NCI-H69 (cell line): Measurements from ENCODE around the gene SGTA.
A peak's percentile ranks its signal among the peaks of the same experiment; 100 is the strongest.
"Not testable (repeated sequence)": the region's sequence is repeated elsewhere in the genome, so short reads cannot be mapped to it uniquely, and the experiment has no call there.

ENCODE experiments used
- DNase-seq: peaks from one replicate; lab custom pipeline; 2025; lab: John Stamatoyannopoulos, UW

The SGTA gene

GRCh38 chr19:2793126-2793525, 10.1 kb upstream of the SGTA start:
- DNase-seq = no peak

DNA sequence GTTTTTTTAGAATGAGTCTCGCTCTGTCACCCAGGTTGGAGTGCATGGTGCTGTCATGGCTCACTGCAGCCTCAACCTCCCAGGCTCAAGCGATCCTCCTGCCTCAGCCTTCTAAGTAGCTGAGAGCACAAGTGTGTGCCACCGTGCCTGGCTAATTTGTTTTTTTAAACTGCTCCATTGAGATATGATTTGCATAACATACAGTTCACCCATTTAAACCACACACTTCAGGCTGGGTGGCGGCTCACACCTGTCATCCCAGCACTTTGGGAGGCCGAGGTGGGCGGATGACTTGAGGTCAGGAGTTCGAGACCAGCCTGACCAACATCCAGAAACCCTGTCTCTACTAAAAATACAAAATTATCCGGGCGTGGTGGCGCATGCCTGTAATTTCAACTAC, 9.6 kb upstream of the SGTA start:
- DNase-seq = not testable (repeated sequence)

GRCh38 chr19:2791876-2792275, 8.8 kb upstream of the SGTA start:
- DNase-seq = no peak

DNA sequence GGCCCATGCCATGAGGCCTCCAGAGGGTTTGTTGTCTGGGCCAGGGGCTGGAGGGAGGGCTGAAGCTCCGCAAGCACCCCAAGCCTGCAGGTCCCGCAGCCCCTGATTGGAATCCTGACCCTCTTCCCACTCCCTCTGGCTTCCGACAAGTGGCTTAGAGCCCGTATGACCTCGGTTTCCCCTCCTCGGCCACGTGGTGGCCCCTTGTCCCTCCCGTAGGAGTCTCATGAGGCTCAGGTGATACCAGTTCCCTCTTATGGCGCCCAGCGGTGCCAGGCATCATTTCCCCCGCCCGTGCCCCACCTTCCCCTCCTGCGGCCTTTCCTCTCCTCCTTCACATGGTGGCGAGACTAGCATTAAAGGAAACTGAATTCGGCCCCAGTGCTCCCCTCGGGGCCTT, 8.4 kb upstream of the SGTA start:
- no peak for DNase-seq

- DNase-seq = no peak
These were observed 7.6 kb upstream of the SGTA start for GRCh38 chr19:2790557-2791271.

- no peak for DNase-seq
These were observed 7.1 kb upstream of the SGTA start for GRCh38 chr19:2790194-2790556.

GRCh38 chr19:2788237-2788636, 5.2 kb upstream of the SGTA start:
- DNase-seq = no peak

DNA sequence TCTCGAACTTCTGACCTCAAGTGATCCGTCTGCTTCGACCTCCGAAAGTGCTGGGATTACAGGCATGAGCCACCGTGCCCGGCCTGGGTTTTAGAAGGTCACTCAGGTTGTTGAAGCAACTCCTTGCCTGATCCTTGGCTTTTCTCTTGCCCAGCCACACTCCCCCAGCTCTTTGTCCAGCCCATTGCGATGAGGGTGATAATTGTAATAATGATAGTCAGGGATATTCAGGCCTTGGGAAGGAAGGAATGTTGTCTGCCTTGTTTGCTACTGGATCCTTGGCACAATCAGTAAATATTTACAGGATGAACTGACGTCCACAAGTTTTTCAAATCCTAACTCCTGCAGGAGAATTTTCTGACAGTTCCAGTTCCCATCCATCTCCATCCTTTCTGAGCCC, 4.0 kb upstream of the SGTA start:
- DNase-seq = no peak

DNA sequence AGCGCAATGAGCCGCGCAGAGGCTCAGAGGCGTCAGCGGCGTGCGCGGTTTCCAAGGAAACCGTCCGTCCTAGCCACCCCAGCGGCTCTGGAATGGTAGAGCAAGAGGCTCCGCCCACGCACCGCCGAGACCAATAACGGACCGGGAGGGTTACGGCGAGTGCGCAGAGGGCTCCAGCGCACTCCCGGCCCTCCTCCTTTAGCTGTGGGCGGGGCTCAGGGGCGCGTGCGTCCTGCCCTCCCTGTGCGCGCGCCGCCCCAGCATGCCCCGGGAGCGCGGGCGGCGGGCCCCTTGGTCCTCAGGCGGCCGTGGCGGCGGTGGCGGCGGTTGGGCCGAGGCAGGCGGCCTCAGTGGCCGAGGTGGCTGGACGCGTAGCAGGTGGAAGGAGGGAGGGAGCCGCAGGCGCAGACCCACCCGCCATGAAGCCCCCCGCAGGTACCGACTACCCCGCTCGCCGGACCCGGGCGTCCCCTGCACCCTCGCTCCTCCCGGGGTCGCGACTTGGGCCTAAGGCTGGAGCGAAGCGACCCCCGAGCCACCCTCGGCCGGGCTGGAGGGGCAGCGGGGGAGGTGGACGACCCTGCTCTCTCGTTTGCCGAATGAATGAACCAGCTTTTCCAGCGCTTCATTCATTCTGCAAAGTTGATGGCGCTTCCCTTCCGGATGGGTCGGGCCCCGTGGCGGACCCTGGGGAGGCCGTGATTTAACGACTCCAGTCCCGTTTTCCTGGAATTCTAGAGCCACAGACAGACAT, 2.3 kb upstream of the SGTA start, which contains the start of gene THOP1:
Gene THOP1 (plus strand): TSS at position 260 of the 754 bp plus-strand sequence. CDS start 160 bp downstream, at position 420.
- DNase-seq = peak; percentile 100

GRCh38 chr19:2783781-2784145, 690 bp upstream of the SGTA start:
- no peak for DNase-seq

DNA sequence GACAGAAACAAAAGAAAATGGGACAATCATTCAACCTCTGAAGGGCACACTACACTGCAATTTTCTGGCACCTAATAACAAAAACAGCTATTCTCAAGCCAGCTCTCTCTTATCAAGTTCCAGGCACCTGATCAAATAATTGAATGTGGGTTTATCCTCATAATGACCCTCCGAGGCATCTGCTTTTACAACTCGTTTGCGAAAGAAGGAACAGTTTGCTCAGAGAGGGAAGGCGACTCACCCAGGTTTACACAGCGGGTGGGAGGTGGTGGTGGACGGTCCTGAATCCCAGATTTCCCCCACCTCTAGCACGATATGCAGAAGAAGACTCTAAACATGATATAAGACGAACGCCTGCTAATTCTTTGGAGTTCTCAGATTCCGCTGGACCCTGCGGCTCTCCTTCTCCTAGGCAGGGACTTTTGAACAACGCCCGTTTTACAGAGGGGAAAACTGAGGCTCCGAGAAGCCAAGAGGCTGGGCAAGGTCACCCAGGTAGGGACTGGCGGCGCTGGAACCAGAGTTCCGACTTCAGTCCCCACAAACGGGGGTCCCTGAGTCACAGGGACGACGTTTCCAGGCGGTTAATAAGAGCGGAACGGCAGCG, 641 bp downstream of the SGTA start:
- peak; percentile 37 for DNase-seq

DNA sequence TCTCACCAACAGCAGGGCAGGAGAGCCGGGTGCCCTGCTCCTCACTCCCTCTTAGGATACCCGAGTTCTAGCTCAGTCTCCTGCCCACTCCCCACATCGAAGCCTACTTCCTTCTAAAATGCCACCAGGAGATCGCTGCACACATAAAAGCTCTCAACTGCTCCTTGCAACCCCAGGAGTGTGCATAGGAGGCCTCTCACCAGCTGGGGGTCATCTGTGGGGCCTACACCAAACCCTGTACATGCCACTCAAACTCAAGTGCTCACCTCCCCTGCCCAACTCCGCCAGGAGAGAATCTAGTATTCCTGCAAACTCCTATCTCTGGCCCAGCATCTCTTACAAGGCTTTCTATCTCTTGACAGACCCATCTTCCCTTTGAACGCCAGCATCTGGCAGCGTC, 2.8 kb downstream of the SGTA start:
- no peak for DNase-seq

DNA sequence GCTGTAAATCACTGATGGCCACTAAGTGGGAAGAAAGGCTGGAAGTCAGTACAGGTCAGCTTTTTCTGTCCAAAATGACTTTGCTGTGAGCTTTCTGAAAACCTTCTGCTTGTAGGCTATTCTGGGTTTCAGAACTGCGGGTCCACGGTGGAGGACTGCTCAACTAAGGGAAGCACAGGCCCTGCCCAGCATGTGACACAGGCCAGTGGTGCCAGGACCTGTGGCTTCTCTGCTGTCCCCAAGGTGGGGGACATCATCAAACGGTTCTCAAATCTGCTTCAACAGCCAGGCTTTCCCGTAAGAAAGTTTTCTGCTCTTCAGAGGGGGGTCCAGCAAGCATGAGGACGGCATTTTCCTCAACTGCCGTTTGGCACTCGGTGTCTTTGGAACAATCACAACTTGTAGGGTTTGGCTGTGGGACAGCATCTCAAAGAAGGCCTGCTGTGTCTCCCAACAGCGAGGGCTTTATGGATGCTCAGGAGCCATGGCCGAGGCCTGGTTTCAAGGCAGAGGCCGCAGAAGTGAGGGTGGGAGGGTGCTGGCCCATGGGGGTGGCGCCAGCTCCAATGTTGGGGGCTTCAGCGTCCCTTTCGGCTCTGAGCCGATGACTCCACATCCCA, 3.8 kb downstream of the SGTA start:
- DNase-seq = no peak

GRCh38 chr19:2777952-2778683, 5.0 kb downstream of the SGTA start:
- DNase-seq = no peak

DNA sequence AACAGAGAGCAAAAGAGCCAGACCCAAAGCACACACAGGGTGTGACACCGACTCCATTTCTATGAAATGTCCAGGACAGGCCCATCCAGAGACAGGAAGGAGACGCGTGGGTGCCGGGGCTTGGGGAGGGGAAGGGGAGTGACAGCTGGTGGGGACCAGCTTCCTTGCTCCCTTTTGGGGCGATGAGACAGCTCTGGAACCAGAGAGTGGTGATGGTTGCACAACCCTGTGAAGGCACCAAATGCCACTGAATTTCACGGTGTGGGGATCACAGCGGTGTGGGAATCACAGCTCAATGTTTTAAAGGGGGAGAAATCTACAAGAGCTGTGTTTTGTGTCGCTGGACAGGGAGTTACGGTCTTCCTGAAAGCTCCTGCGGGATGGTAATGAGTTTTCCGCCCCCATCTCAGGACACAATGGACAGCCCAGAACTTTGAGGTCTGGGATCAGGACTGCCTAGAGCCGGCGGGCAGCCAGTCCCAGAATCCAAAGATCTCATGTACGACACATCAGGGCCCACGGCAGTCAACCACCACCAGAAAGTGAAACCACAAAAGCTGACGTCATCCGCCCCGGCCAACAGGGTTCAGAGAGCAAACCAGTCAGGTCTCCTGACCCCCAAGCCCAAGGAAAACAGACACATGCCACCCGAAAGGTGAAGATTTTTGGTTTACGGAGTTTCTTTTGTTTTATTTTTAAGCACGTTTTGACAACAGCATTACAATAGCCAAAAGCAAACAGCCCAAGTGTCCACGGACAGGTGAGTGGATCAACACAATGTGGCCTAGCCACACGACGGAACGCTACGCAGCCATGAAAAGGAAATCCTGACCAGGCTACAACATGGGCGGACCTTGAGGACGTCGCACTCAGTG, 7.3 kb downstream of the SGTA start:
- DNase-seq = no peak

GRCh38 chr19:2774953-2775555, 8.0 kb downstream of the SGTA start:
- DNase-seq = no peak

- DNase-seq = no peak
These were observed 8.9 kb downstream of the SGTA start for GRCh38 chr19:2774083-2774679.

- DNase-seq = no peak
These were observed 11.0 kb downstream of the SGTA start for GRCh38 chr19:2771786-2772674.
